ENCODE measurements around the gene ATF6.
"Not testable (repeated sequence)": the region's sequence is repeated elsewhere in the genome, so short reads cannot be mapped to it uniquely, and the experiment has no call there.

Gene ATF6

GRCh38 chr1:161737625-161738024 lies 28.5 kb upstream of the ATF6 start:
- H3K4me2 ChIP-seq (ENCODE audit: low read length): no peak overlapping the region
- H3K27me3 ChIP-seq (ENCODE audit: control insufficient read depth, insufficient read depth, low read length): no peaks in the 10 kb centered on the region
- H3K4me1 ChIP-seq (ENCODE audit: control insufficient read depth, insufficient read depth, low read length): peaks cover 31% of the 10 kb centered on the region
- H3K9ac ChIP-seq (ENCODE audit: low read depth, low read length): no peak overlapping the region
- H3K4me3 ChIP-seq (ENCODE audit: low read length): no peak overlapping the region
- H3K36me3 ChIP-seq (ENCODE audit: insufficient read depth, low read length): no peaks in the 10 kb centered on the region
- H3K9me3 ChIP-seq (replicated peaks; ENCODE audit: low read length): no peaks in the 10 kb centered on the region

GRCh38 chr1:161738627-161739287 lies 27.4 kb upstream of the ATF6 start:
- Histone ChIP-seq H3K9ac (ENCODE audit: low read depth, low read length) (no peak overlapping the region), H3K4me2 (ENCODE audit: low read length) (no peak overlapping the region), H3K4me1 (ENCODE audit: control insufficient read depth, insufficient read depth, low read length) (peaks cover 26% of the 10 kb centered on the region), H3K27me3 (ENCODE audit: control insufficient read depth, insufficient read depth, low read length) (no peaks in the 10 kb centered on the region), H3K4me3 (ENCODE audit: low read length) (no peak overlapping the region), H3K36me3 (ENCODE audit: insufficient read depth, low read length) (no peaks in the 10 kb centered on the region), H3K9me3 (replicated peaks; ENCODE audit: low read length) (no peaks in the 10 kb centered on the region)

- peaks cover 23% of the 10 kb centered on the region for H3K4me1 ChIP-seq (ENCODE audit: control insufficient read depth, insufficient read depth, low read length)
- no peaks in the 10 kb centered on the region for H3K36me3 ChIP-seq (ENCODE audit: insufficient read depth, low read length)
- no peak overlapping the region for H3K4me2 ChIP-seq (ENCODE audit: low read length)
- no peaks in the 10 kb centered on the region for H3K9me3 ChIP-seq (replicated peaks; ENCODE audit: low read length)
- no peak overlapping the region for H3K9ac ChIP-seq (ENCODE audit: low read depth, low read length)
- H3K4me3 ChIP-seq (ENCODE audit: low read length): no peak overlapping the region
- no peaks in the 10 kb centered on the region for H3K27me3 ChIP-seq (ENCODE audit: control insufficient read depth, insufficient read depth, low read length)
Measured at GRCh38 chr1:161739865-161740566, 26.1 kb upstream of the ATF6 start.

- Histone ChIP-seq H3K9ac (ENCODE audit: low read depth, low read length) (no peak overlapping the region), H3K4me1 (ENCODE audit: control insufficient read depth, insufficient read depth, low read length) (peaks cover 23% of the 10 kb centered on the region), H3K27me3 (ENCODE audit: control insufficient read depth, insufficient read depth, low read length) (no peaks in the 10 kb centered on the region), H3K36me3 (ENCODE audit: insufficient read depth, low read length) (no peaks in the 10 kb centered on the region), H3K4me2 (ENCODE audit: low read length) (no peak overlapping the region), H3K9me3 (replicated peaks; ENCODE audit: low read length) (no peaks in the 10 kb centered on the region), H3K4me3 (ENCODE audit: low read length) (no peak overlapping the region)
Measured at GRCh38 chr1:161740921-161741320, 25.2 kb upstream of the ATF6 start.

GRCh38 chr1:161743231-161743630 lies 22.9 kb upstream of the ATF6 start:
- Histone ChIP-seq H3K4me2 (ENCODE audit: low read length) (no peak overlapping the region), H3K9ac (ENCODE audit: low read depth, low read length) (no peak overlapping the region), H3K36me3 (ENCODE audit: insufficient read depth, low read length) (no peaks in the 10 kb centered on the region), H3K4me1 (ENCODE audit: control insufficient read depth, insufficient read depth, low read length) (peaks cover 6% of the 10 kb centered on the region), H3K4me3 (ENCODE audit: low read length) (no peak overlapping the region), H3K9me3 (replicated peaks; ENCODE audit: low read length) (no peaks in the 10 kb centered on the region), H3K27me3 (ENCODE audit: control insufficient read depth, insufficient read depth, low read length) (no peaks in the 10 kb centered on the region)

- Histone ChIP-seq H3K4me1 (ENCODE audit: control insufficient read depth, insufficient read depth, low read length) (peaks cover 16% of the 10 kb centered on the region), H3K4me3 (ENCODE audit: low read length) (no peak overlapping the region), H3K9me3 (replicated peaks; ENCODE audit: low read length) (no peaks in the 10 kb centered on the region), H3K36me3 (ENCODE audit: insufficient read depth, low read length) (peaks cover 17% of the 10 kb centered on the region), H3K9ac (ENCODE audit: low read depth, low read length) (no peak overlapping the region), H3K4me2 (ENCODE audit: low read length) (no peak overlapping the region), H3K27me3 (ENCODE audit: control insufficient read depth, insufficient read depth, low read length) (no peaks in the 10 kb centered on the region)
Measured at GRCh38 chr1:161747801-161748200, 18.3 kb upstream of the ATF6 start.

GRCh38 chr1:161749509-161750407 lies 16.4 kb upstream of the ATF6 start, which contains the start of gene DUSP12:
Gene DUSP12 (plus strand): TSS chr1:161749786. CDS start chr1:161749802, 16 bp downstream.
- Histone ChIP-seq H3K27me3 (ENCODE audit: control insufficient read depth, insufficient read depth, low read length) (no peaks in the 10 kb centered on the region), H3K4me3 (ENCODE audit: low read length) (peak within 1 kb of the TSS; percentile 88), H3K4me2 (ENCODE audit: low read length) (peak within 1 kb of the TSS; percentile 86), H3K4me1 (ENCODE audit: control insufficient read depth, insufficient read depth, low read length) (peaks cover 10% of the 10 kb centered on the region), H3K9me3 (replicated peaks; ENCODE audit: low read length) (no peaks in the 10 kb centered on the region), H3K36me3 (ENCODE audit: insufficient read depth, low read length) (peaks cover 34% of the 10 kb centered on the region), H3K9ac (ENCODE audit: low read depth, low read length) (peak within 1 kb of the TSS; percentile 96)

- Histone ChIP-seq H3K36me3 (ENCODE audit: insufficient read depth, low read length) (peaks cover 2% of the 10 kb centered on the region), H3K4me3 (ENCODE audit: low read length) (no peak overlapping the region), H3K4me1 (ENCODE audit: control insufficient read depth, insufficient read depth, low read length) (peaks cover 6% of the 10 kb centered on the region), H3K9me3 (replicated peaks; ENCODE audit: low read length) (no peaks in the 10 kb centered on the region), H3K27me3 (ENCODE audit: control insufficient read depth, insufficient read depth, low read length) (no peaks in the 10 kb centered on the region), H3K4me2 (ENCODE audit: low read length) (no peak overlapping the region), H3K9ac (ENCODE audit: low read depth, low read length) (no peak overlapping the region)
Measured at GRCh38 chr1:161763522-161764098, 2.5 kb upstream of the ATF6 start.

- Histone ChIP-seq H3K36me3 (ENCODE audit: insufficient read depth, low read length) (no peaks in the 10 kb centered on the region), H3K9me3 (replicated peaks; ENCODE audit: low read length) (no peaks in the 10 kb centered on the region), H3K27me3 (ENCODE audit: control insufficient read depth, insufficient read depth, low read length) (no peaks in the 10 kb centered on the region), H3K4me3 (ENCODE audit: low read length) (no peak overlapping the region), H3K4me2 (ENCODE audit: low read length) (no peak overlapping the region), H3K4me1 (ENCODE audit: control insufficient read depth, insufficient read depth, low read length) (peaks cover 13% of the 10 kb centered on the region), H3K9ac (ENCODE audit: low read depth, low read length) (no peak overlapping the region)
Measured at GRCh38 chr1:161768461-161768860, 2.3 kb downstream of the ATF6 start.

GRCh38 chr1:161768986-161769672 lies 3.0 kb downstream of the ATF6 start:
- Histone ChIP-seq H3K9me3 (replicated peaks; ENCODE audit: low read length) (no peaks in the 10 kb centered on the region), H3K4me3 (ENCODE audit: low read length) (no peak overlapping the region), H3K4me1 (ENCODE audit: control insufficient read depth, insufficient read depth, low read length) (peaks cover 13% of the 10 kb centered on the region), H3K27me3 (ENCODE audit: control insufficient read depth, insufficient read depth, low read length) (no peaks in the 10 kb centered on the region), H3K9ac (ENCODE audit: low read depth, low read length) (no peak overlapping the region), H3K36me3 (ENCODE audit: insufficient read depth, low read length) (no peaks in the 10 kb centered on the region), H3K4me2 (ENCODE audit: low read length) (peak overlapping the region; percentile 57)

GRCh38 chr1:161769673-161770045 lies 3.5 kb downstream of the ATF6 start:
- not testable (repeated sequence) for H3K9ac ChIP-seq (ENCODE audit: low read depth, low read length); H3K36me3 ChIP-seq (ENCODE audit: insufficient read depth, low read length); H3K9me3 ChIP-seq (replicated peaks; ENCODE audit: low read length); H3K4me3 ChIP-seq (ENCODE audit: low read length); H3K27me3 ChIP-seq (ENCODE audit: control insufficient read depth, insufficient read depth, low read length)
- Histone ChIP-seq H3K4me1 (ENCODE audit: control insufficient read depth, insufficient read depth, low read length) (peaks cover 13% of the 10 kb centered on the region), H3K4me2 (ENCODE audit: low read length) (peak overlapping the region; percentile 57)

Measured in skeletal muscle satellite cell (primary cell).